Measurements from ENCODE around the gene PALMD.

The PALMD gene, protein sequence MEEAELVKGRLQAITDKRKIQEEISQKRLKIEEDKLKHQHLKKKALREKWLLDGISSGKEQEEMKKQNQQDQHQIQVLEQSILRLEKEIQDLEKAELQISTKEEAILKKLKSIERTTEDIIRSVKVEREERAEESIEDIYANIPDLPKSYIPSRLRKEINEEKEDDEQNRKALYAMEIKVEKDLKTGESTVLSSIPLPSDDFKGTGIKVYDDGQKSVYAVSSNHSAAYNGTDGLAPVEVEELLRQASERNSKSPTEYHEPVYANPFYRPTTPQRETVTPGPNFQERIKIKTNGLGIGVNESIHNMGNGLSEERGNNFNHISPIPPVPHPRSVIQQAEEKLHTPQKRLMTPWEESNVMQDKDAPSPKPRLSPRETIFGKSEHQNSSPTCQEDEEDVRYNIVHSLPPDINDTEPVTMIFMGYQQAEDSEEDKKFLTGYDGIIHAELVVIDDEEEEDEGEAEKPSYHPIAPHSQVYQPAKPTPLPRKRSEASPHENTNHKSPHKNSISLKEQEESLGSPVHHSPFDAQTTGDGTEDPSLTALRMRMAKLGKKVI

GRCh38 chr1:99645699-99646531 lies at the start of gene PALMD:
TSS of gene PALMD (plus strand) at chr1:99646113. CDS start at chr1:99646318, 205 bp downstream.
- no peak for DNase-seq

- no peak for DNase-seq
Measured at GRCh38 chr1:99598738-99599411, 47.0 kb upstream of the PALMD start.

DNA sequence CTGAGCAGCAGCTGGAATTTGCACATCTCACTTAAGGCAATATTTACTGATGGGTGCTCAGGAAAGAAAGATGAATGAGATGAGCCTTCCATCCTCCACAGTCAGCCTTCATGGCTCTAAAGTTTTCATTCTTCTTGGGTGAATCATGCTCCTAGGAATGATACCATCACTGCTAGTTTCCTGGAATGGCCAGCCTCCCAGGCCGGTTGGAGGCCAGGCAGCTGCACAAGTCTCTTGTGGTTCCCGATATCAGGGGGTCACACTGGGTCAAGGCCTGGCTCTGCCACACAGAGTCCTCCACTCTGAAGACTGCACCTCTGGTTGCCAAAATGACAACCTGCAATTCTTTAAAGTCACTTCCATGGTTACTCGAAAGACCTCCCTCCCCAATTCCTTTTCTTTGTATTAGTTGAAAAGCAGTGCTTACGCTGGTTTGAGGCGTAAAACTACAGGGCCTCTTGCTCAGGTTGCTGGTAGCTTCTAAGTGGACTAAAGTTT lies 46.2 kb upstream of the PALMD start:
- DNase-seq, result no peak

DNA sequence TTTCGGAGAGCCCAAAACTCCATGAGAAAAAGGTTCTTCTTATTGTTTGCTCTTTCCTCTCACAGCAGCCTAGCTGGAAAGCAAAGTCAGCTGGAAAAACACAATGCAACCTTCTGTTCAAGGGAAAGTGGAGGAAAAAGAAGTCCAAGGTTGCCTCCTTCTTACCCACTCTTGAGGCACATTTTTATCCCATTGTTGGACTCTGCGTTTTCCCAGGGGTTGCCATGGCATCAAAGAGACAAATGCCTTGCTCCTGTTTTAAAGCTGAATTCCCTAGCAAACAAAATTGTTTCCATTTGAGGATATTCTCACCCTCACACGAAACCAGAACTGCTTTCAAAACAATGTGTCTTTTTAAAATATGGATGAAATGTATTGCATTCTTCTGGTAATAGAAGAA lies 45.1 kb upstream of the PALMD start:
- DNase-seq, result no peak

GRCh38 chr1:99601208-99601607 lies 44.7 kb upstream of the PALMD start:
- DNase-seq, result no peak

- DNase-seq, result no peak
Measured at GRCh38 chr1:99601709-99602403, 44.1 kb upstream of the PALMD start.

GRCh38 chr1:99602404-99602969 lies 43.4 kb upstream of the PALMD start:
- no peak for DNase-seq

GRCh38 chr1:99603699-99604560 lies 42.0 kb upstream of the PALMD start:
- DNase-seq, result no peak

GRCh38 chr1:99606306-99606705 lies 39.6 kb upstream of the PALMD start:
- no peak for DNase-seq

DNA sequence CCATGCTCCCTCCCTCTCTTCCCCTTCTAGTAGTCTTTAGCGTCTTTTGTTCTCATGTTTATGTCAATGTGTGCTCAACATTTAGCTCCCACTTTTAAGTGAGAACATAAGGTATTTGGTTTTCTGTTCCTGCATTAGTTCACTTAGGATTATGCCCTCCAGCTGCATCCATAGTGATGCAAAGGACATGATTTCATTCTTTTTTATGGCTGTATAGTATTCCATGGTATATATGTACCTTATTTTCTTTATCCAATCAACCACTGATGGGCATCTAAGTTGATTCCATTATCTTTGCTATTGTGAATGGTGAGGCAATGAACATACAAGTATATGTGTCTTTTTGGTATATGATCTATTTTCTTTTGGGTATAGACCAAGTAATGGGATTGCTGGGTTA lies 38.3 kb upstream of the PALMD start:
- no peak for DNase-seq

DNA sequence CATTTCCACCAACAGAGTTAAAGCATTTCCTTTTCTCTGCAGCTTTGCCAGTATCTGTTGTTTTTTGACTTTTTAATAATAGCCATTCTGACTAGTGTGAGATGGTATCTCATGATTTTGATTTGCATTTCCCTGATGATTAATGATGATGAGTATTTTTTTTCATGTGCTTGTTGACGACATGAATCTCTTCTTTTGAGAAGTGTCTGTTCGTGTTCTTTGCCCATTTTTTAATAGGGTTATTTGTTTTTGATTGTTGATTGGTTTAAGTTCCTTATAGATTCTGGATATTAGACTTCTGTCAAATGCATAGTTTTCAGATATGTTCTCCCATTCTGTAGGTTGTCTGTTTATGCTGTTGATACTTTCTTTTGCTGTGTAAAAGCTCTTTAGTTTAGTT lies 37.9 kb upstream of the PALMD start:
- no peak for DNase-seq

GRCh38 chr1:99613716-99614115 lies 32.2 kb upstream of the PALMD start:
- no peak for DNase-seq

DNA sequence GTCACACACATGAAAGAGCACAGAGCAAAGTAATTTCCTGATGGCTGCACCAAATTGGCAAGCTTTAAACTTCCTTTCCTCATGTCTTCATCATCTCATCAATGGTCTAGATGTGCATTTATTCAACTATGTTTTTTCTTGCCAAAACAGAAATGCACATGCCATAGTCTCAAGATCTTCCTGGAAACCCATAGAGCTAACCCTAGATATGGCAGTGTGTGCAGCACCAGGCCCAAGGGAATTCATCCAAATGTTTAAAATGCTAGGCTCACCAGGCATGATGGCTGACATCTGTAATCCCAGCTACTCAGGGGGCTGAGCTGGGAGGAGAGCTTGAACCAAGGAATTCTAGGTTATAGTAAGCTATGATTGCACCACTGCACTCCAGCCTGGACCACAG lies 31.2 kb upstream of the PALMD start:
- DNase-seq, result no peak

GRCh38 chr1:99619583-99619982 lies 26.3 kb upstream of the PALMD start:
- no peak for DNase-seq

DNA sequence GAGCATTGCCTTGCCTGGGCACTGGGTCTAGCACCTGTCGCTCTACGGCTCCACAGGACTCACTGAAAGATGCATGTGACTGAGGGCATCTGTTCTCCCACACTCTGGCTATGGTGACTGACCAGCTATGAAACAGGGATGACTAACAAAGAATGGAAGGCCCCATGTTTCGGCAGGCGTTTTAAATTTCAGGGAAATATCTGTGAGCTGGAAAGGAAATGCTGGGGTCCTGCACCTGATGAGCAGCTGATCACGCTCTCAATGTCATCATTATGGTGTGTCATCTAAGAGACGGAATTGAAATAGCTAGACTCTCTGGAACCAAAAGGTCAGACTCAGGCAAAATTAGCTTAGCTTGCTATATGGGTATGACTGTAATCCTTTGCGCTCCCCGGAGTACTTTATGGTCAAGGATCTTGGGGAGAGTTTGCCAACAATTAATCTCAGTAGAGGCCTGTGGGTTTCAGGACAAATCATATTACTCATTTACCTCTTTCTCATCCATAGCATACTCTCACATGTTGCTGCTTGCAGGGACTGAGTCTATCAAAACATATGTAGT lies 24.5 kb upstream of the PALMD start:
- DNase-seq, result no peak

- no peak for DNase-seq
Measured at GRCh38 chr1:99622702-99623347, 23.1 kb upstream of the PALMD start.

GRCh38 chr1:99623554-99623953 lies 22.4 kb upstream of the PALMD start:
- DNase-seq, result no peak

DNA sequence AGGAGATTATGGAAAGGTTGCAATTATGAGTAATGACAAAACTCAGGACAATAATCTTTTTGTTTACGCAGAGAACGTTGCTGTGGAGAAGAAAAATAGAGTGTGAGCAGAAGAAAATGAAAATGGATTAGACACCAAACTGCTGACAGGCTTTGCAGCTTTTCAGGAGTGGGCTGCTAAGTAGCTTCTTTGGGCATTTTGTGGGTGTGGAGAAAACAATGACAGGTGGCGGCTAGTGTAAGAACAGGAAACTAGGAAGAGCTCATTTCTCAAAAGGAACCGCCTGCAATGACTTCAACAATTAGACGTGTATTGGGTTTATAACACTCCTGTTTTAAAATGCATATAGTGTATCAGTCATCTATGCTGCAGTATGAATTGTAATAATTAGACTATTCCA lies 18.3 kb upstream of the PALMD start:
- DNase-seq, result no peak

DNA sequence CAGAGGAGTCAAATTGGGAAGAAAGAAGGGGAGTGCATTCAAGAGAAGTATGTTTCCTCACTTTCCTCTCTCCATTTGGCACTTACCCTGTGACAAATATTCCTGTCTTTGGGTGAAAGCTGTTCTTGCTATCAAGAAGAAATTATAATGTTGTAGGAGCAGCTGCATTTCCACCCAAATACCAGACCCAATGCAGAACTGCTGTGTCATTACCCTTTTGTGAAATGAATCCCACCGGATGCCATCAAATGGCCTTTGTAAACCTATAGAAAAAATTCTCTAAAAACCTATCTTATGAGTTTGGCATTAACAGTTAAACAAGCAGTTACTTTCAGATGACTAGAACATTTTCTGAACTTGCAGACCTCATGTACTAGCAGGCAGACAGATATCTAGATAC lies 16.7 kb upstream of the PALMD start:
- DNase-seq, result no peak

- no peak for DNase-seq
Measured at GRCh38 chr1:99634971-99635624, 10.8 kb upstream of the PALMD start.

Measured in activated CD4-positive, alpha-beta T cell treated with anti-CD3 and anti-CD28 coated beads for 4 hours (primary cell).